GM12891 (cell line): ENCODE data around the gene CLIC3.
"Not testable (repeated sequence)": the region's sequence is repeated elsewhere in the genome, so short reads cannot be mapped to it uniquely, and the experiment has no call there.

ENCODE experiments used
- DNase-seq: peaks from one replicate; pipeline ENCODE4 v3.0.0; 2011; ENCODE audit warnings: low spot score; ENCODE audit not compliant: insufficient read length
- FAIRE-seq: peaks from 2 replicates; lab custom pipeline; 2011; peaks lifted over from hg19 to GRCh38; lab: Jason Lieb, UNC
- PAX5 ChIP-seq: IDR thresholded peaks from 2 replicates; pipeline ENCODE4 v1.6.1; 2011; ENCODE audit warnings: low read length, moderate library complexity, mild to moderate bottlenecking; ENCODE audit not compliant: insufficient read depth, severe bottlenecking
- POLR2A ChIP-seq: IDR thresholded peaks from 2 replicates; pipeline ENCODE4 v1.6.1; 2011; ENCODE audit warnings: low read depth, low read length, control low read depth
- POLR2AphosphoS5 ChIP-seq: IDR thresholded peaks from 2 replicates; pipeline ENCODE4 v1.6.1; 2011; ENCODE audit warnings: low read depth, low read length, control low read depth
- POU2F2 ChIP-seq: IDR thresholded peaks from 2 replicates; pipeline ENCODE4 v1.6.1; 2011; ENCODE audit warnings: low read depth, mild to moderate bottlenecking, control low read depth, low read length, moderate library complexity
- SPI1 ChIP-seq: IDR thresholded peaks from 2 replicates; pipeline ENCODE4 v1.6.1; 2011; ENCODE audit warnings: low read depth, low read length, control low read depth
- TAF1 ChIP-seq: IDR thresholded peaks from 2 replicates; pipeline ENCODE4 v1.6.1; 2011; ENCODE audit warnings: low read depth, low read length, control low read depth

Gene CLIC3

GRCh38 chr9:137011907-137012675, 15.7 kb upstream of the CLIC3 start:
- TF ChIP-seq POLR2A (no peak), POLR2AphosphoS5 (no peak), SPI1 (no peak), TAF1 (no peak), PAX5 (no peak), POU2F2 (no peak)
- no peak for DNase-seq
- no peak for FAIRE-seq

- no peak for FAIRE-seq
- TF ChIP-seq PAX5 (no peak), POLR2AphosphoS5 (no peak), SPI1 (no peak), POU2F2 (no peak), POLR2A (no peak), TAF1 (no peak)
Measured at GRCh38 chr9:137011156-137011555, 14.8 kb upstream of the CLIC3 start.

GRCh38 chr9:137009938-137010732, 13.8 kb upstream of the CLIC3 start:
- no peak for TF ChIP-seq SPI1
- TF ChIP-seq POU2F2, result no peak
- TF ChIP-seq POLR2AphosphoS5, result no peak
- no peak for TF ChIP-seq TAF1
- TF ChIP-seq PAX5, result no peak
- TF ChIP-seq POLR2A, result no peak
- no peak for DNase-seq
- FAIRE-seq, result no peak

More at GRCh38 chr9:137011156-137011555, 14.8 kb upstream of the CLIC3 start:
- no peak for DNase-seq

- FAIRE-seq, result no peak
- TF ChIP-seq POLR2A (no peak), PAX5 (no peak), SPI1 (no peak), POU2F2 (no peak), POLR2AphosphoS5 (no peak), TAF1 (no peak)
- no peak for DNase-seq
Measured at GRCh38 chr9:137009217-137009616, 12.8 kb upstream of the CLIC3 start.

GRCh38 chr9:137008312-137008711, 11.9 kb upstream of the CLIC3 start:
- TF ChIP-seq PAX5, result no peak
- DNase-seq, result no peak
- FAIRE-seq, result no peak

- DNase-seq, result no peak
- FAIRE-seq, result no peak
- no peak for TF ChIP-seq POLR2AphosphoS5
- TF ChIP-seq PAX5, result no peak
- no peak for TF ChIP-seq SPI1
- TF ChIP-seq TAF1, result no peak
- no peak for TF ChIP-seq POLR2A
- TF ChIP-seq POU2F2, result no peak
Measured at GRCh38 chr9:137007816-137008270, 11.5 kb upstream of the CLIC3 start.

- DNase-seq (no peak), FAIRE-seq (no peak)
- TF ChIP-seq PAX5 (no peak), POLR2A (no peak), POU2F2 (no peak)
Measured at GRCh38 chr9:137007108-137007815, 10.9 kb upstream of the CLIC3 start.

GRCh38 chr9:137006116-137007003, 10.0 kb upstream of the CLIC3 start:
- TF ChIP-seq POU2F2 (no peak), PAX5 (no peak)
- DNase-seq (no peak), FAIRE-seq (no peak)

- not testable (repeated sequence) for FAIRE-seq
Measured at GRCh38 chr9:137004285-137004684, 7.9 kb upstream of the CLIC3 start.

GRCh38 chr9:137002646-137003041, 6.3 kb upstream of the CLIC3 start:
- TF ChIP-seq POLR2AphosphoS5, result no peak
- TF ChIP-seq POLR2A, result no peak
- TF ChIP-seq SPI1, result no peak
- TF ChIP-seq POU2F2, result no peak
- TF ChIP-seq PAX5, result no peak
- TF ChIP-seq TAF1, result no peak

More at GRCh38 chr9:137004285-137004684, 7.9 kb upstream of the CLIC3 start:
- not testable (repeated sequence) for DNase-seq

More at GRCh38 chr9:137002646-137003041, 6.3 kb upstream of the CLIC3 start:
- FAIRE-seq (no peak), DNase-seq (no peak)
